GM12873 (cell line): Measurements from ENCODE around the gene NPTX2.

Experiments
- CTCF ChIP-seq: IDR thresholded peaks from 2 replicates; pipeline ENCODE4 v1.5.1; 2012; ENCODE audit warnings: low read depth, mild to moderate bottlenecking, moderate library complexity, low read length, control low read depth; ENCODE audit not compliant: insufficient read depth; ENCODE audit errors: missing control alignments

Gene NPTX2

DNA sequence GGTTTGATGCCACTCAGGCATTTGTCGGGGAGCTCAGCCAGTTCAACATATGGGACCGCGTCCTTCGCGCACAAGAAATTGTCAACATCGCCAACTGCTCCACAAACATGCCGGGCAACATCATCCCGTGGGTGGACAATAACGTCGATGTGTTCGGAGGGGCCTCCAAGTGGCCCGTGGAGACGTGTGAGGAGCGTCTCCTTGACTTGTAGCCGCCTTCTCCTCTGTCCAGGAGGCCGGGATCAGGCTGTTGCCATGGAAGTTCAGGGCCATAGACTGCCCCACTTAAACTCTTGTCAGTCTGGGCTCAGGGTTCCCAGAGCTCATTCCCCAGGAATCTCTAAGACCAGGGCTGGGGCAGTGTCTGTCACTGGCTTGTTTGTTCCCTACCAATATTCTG lies 11.3 kb downstream of the NPTX2 start:
- no peak for TF ChIP-seq CTCF

GRCh38 chr7:98629001-98629431 lies 11.9 kb downstream of the NPTX2 start:
- TF ChIP-seq CTCF, result no peak

DNA sequence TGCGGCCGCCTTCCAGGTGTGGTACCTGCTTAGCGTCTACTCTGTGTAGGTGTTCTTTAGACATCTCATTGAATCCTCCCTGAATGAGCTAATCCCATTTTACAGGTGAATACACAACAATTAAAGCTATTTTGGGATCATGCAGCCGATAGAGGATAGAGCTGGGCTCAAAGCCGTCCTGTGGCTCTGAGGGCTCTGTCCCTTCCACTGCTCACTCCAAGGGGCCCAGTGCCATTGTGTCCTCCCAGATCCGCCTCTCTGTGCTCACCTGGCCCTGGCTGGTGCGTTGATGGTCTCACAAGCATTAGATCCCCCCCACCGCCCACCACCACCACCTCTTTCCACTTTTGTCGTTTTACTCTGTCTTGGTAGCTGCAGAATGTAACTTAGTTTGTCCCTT lies 13.1 kb downstream of the NPTX2 start:
- no peak for TF ChIP-seq CTCF

DNA sequence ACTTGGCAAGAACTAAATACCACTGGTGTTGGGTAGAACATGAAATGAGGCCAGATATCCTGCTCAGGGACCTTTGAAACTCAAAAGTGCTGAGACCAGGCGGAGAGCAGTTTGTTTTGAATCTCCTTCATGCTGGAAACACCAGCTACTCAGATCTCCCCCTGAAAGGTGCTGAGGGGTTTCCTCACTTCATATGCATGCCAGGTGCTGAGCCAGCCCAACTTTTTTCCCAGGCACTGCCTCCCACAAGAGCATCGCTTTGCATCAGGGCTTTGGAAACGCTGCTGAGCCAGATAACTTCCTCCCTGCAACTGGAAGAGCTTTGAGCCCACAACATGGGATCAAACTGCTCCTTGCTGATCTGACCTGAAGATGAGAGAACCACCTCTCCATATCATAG lies 13.7 kb downstream of the NPTX2 start:
- TF ChIP-seq CTCF, result no peak

DNA sequence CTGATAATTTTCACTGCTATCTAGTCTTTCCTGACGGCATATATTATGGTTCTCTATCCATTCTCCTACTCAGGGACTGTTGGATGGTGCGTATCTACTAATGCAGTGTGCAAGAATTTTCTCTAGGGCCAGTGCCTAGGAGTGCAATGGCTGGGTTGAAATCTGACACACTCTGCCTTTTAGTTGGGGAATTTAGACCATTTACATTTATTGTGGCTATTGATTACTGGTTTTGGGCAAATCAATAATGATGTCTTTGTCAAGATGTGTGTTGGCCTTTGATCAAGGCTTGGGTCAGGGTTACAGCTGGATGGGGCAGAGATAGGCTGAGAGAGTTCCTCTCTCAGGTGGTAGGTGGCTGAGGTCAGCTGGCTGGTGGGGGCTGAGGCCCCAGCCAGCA lies 21.8 kb downstream of the NPTX2 start:
- no peak for TF ChIP-seq CTCF

DNA sequence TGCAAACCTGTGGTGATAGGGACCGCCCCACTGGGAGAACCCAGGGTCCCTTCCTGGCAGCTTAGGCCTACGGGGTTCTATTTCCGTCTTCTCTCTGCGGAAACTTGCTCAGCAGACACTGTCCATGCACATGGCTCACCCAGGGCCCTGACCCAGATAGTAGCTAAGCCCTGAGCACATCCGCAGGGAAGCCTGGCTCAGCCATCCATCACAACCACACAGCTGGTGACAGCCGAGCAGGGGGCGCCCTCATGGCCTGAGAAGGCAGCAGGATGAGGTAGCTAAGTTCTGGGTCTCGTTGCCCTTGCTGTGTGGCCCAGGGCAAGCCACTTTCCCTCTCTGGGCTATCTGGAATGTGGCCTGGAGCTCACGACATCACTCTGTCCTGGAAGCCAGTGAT lies 23.3 kb downstream of the NPTX2 start:
- TF ChIP-seq CTCF, result no peak

DNA sequence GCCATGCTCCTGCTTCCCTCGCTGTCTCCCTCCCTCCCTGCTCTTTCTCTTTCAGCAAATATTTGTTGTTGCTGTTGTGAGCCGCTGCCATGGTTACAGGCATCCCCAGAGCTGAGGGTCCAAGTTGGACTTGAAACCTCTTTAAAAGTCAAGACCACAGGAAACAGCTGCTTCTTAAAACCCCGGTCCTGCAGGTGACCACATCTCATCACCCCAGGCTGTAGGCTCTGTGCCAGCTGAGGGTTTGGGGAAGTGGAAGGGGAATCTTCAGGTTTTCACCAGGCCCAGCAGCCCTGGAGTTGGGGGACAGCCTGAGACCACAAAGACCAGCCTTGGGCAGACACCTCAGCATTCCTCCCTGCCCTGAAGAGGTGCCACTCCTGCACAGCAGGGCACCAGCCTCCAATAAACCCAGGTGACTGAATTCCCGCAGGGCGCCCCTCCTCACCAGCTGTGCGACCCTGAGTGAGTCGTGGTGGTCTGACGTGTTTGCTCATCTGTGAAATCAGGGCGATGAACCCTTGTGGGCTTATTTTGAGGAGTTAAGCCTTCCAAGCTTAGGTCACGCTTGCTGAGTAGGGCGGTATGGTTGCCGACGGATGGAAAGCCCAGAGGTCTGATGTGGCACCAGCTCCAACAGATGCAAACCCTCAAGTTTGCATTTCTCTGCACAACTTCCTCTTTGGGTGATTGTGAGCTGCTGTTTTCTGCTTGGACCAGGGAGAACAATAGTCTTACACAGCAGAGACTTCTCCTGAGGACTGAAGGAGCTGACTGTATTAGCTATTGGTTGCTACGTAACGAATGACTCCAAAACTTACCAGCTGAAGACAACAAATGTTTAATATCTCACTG lies 24.8 kb downstream of the NPTX2 start:
- TF ChIP-seq CTCF, result no peak
